Subcutaneous abdominal adipose tissue (tissue), 5 donors: ENCODE data around the gene MAPK13.

ENCODE experiments used
- H3K27ac ChIP-seq: one replicate; pipeline ENCODE4 v1.7.0; 2013; ENCODE audit warnings: low read depth, mild to moderate bottlenecking, inconsistent platforms, low read length, moderate library complexity
- H3K27me3 ChIP-seq, 5 donors: one replicate each; pipeline ENCODE4 v1.7.0; 2013; ENCODE audit warnings: low read length in 5 of 5, inconsistent platforms in 1 of 5; ENCODE audit not compliant: control insufficient read depth in 5 of 5, insufficient read depth in 4 of 5
- H3K36me3 ChIP-seq, 5 donors: one replicate each; pipeline ENCODE4 v1.7.0; 2013; ENCODE audit warnings: low read length in 5 of 5; ENCODE audit not compliant: control insufficient read depth in 5 of 5, insufficient read depth in 5 of 5
- H3K4me1 ChIP-seq, 5 donors: one replicate each; pipeline ENCODE4 v1.7.0; 2013; ENCODE audit warnings: low read length in 5 of 5, mild to moderate bottlenecking in 3 of 5, moderate library complexity in 1 of 5; ENCODE audit not compliant: control insufficient read depth in 5 of 5, insufficient read depth in 5 of 5
- H3K4me3 ChIP-seq, 5 donors: one replicate each; pipeline ENCODE4 v1.7.0; 2013; ENCODE audit warnings: low read length in 5 of 5, low read depth in 1 of 5
- H3K9ac ChIP-seq, 5 donors: one replicate each; pipeline ENCODE4 v1.7.0; 2013; ENCODE audit warnings: low read length in 5 of 5, mild to moderate bottlenecking in 4 of 5, moderate library complexity in 3 of 5
- H3K9me3 ChIP-seq, 5 donors: one replicate each; pipeline ENCODE4 v1.7.0; 2013; ENCODE audit warnings: low read length in 5 of 5; ENCODE audit not compliant: control insufficient read depth in 5 of 5
- donor health status: healthy.
- donor health status: healthy.
- donor health status: healthy.
- donor health status: healthy.
- donor health status: healthy.

MAPK13 gene

GRCh38 chr6:36170704-36171103, 40.4 kb downstream of the MAPK13 start:
- Histone ChIP-seq H3K9me3 (no peaks in the 10 kb centered on the region), H3K4me1 (no peaks in the 10 kb centered on the region), H3K36me3 (no peaks in the 10 kb centered on the region), H3K27ac (no peak overlapping the region), H3K9ac (no peak overlapping the region), H3K27me3 (no peaks in the 10 kb centered on the region), H3K4me3 (no peak overlapping the region)

- Histone ChIP-seq H3K36me3 (no peaks in the 10 kb centered on the region), H3K4me3 (no peak overlapping the region), H3K27me3 (no peaks in the 10 kb centered on the region), H3K27ac (no peak overlapping the region), H3K4me1 (no peaks in the 10 kb centered on the region), H3K9ac (no peak overlapping the region), H3K9me3 (no peaks in the 10 kb centered on the region)
Measured at GRCh38 chr6:36171573-36171972, 41.3 kb downstream of the MAPK13 start.

GRCh38 chr6:36177166-36177565, 46.9 kb downstream of the MAPK13 start:
- no peaks in the 10 kb centered on the region for H3K4me1 ChIP-seq
- no peak overlapping the region for H3K9ac ChIP-seq
- no peak overlapping the region for H3K4me3 ChIP-seq
- no peaks in the 10 kb centered on the region for H3K36me3 ChIP-seq
- H3K27ac ChIP-seq = no peak overlapping the region
- H3K9me3 ChIP-seq = peaks cover 0 to 5% (median 3%) of the 10 kb centered on the region in 5 donors
- no peaks in the 10 kb centered on the region for H3K27me3 ChIP-seq

- Histone ChIP-seq H3K27ac (no peak overlapping the region), H3K9me3 (peaks cover 0 to 6% (median 3%) of the 10 kb centered on the region in 5 donors), H3K27me3 (no peaks in the 10 kb centered on the region), H3K4me3 (no peak overlapping the region), H3K36me3 (no peaks in the 10 kb centered on the region), H3K4me1 (no peaks in the 10 kb centered on the region), H3K9ac (no peak overlapping the region)
Measured at GRCh38 chr6:36178544-36178943, 48.2 kb downstream of the MAPK13 start.

GRCh38 chr6:36180126-36180525, 49.8 kb downstream of the MAPK13 start:
- Histone ChIP-seq H3K4me3 (no peak overlapping the region), H3K36me3 (no peaks in the 10 kb centered on the region), H3K27me3 (no peaks in the 10 kb centered on the region), H3K4me1 (no peaks in the 10 kb centered on the region), H3K27ac (no peak overlapping the region), H3K9me3 (peaks cover 0 to 6% (median 3%) of the 10 kb centered on the region in 5 donors), H3K9ac (no peak overlapping the region)

- Histone ChIP-seq H3K36me3 (no peaks in the 10 kb centered on the region), H3K9ac (no peak overlapping the region), H3K9me3 (peaks cover 0 to 3% (median 0%) of the 10 kb centered on the region in 5 donors), H3K4me1 (no peaks in the 10 kb centered on the region), H3K27me3 (no peaks in the 10 kb centered on the region), H3K27ac (no peak overlapping the region), H3K4me3 (no peak overlapping the region)
Measured at GRCh38 chr6:36184311-36184710, 54.0 kb downstream of the MAPK13 start.

GRCh38 chr6:36186199-36186598, 55.9 kb downstream of the MAPK13 start:
- H3K9me3 ChIP-seq = peaks cover 0 to 3% (median 0%) of the 10 kb centered on the region in 5 donors
- H3K27me3 ChIP-seq = no peaks in the 10 kb centered on the region
- no peaks in the 10 kb centered on the region for H3K36me3 ChIP-seq
- H3K4me3 ChIP-seq = no peak overlapping the region
- H3K9ac ChIP-seq = no peak overlapping the region
- no peaks in the 10 kb centered on the region for H3K4me1 ChIP-seq
- no peak overlapping the region for H3K27ac ChIP-seq

GRCh38 chr6:36187446-36187845, 57.1 kb downstream of the MAPK13 start:
- no peak overlapping the region for H3K9ac ChIP-seq
- no peaks in the 10 kb centered on the region for H3K4me1 ChIP-seq
- H3K36me3 ChIP-seq = no peaks in the 10 kb centered on the region
- no peaks in the 10 kb centered on the region for H3K27me3 ChIP-seq
- H3K27ac ChIP-seq = no peak overlapping the region
- H3K9me3 ChIP-seq = peaks cover 0 to under 1% (median 0%) of the 10 kb centered on the region in 5 donors
- H3K4me3 ChIP-seq = no peak overlapping the region
